Stimulated activated CD8-positive, alpha-beta memory T cell treated with anti-CD3 and anti-CD28 coated beads, Interleukin-4, amount 100 ng/mL, for 48 hours (primary cell): ENCODE measurements around the gene LILRB4.
"Not testable (repeated sequence)": the region's sequence is repeated elsewhere in the genome, so short reads cannot be mapped to it uniquely, and the experiment has no call there.

Experiments used
- DNase-seq: peaks from one replicate; pipeline ENCODE4 v3.0.0-alpha.2; 2020

Gene LILRB4

GRCh38 chr19:54696766-54697165 is 34.0 kb downstream of the LILRB4 start:
- no peak for DNase-seq

- not testable (repeated sequence) for DNase-seq
Measured at GRCh38 chr19:54697716-54698115, 34.9 kb downstream of the LILRB4 start.

- no peak for DNase-seq
Measured at GRCh38 chr19:54704928-54705327, 42.1 kb downstream of the LILRB4 start.

GRCh38 chr19:54707962-54708361 is 45.2 kb downstream of the LILRB4 start:
- no peak for DNase-seq

GRCh38 chr19:54708781-54709180 is 46.0 kb downstream of the LILRB4 start:
- no peak for DNase-seq

GRCh38 chr19:54709212-54709948 is 46.6 kb downstream of the LILRB4 start:
- no peak for DNase-seq

GRCh38 chr19:54709956-54710355 is 47.2 kb downstream of the LILRB4 start:
- not testable (repeated sequence) for DNase-seq
